K562 (cell line): ENCODE results near the gene TANC1. TPM values are rescaled to one million over a fixed set of nuclear protein-coding genes. Genes with fewer than 3 reads are reported as not detected.

Experiments used
- C11orf30 ChIP-seq: fragments of 450-650 bp; IDR thresholded peaks from 2 replicates; pipeline ENCODE4 v1.6.1; 2016; ENCODE audit warnings: low read depth, mild to moderate bottlenecking
- EWSR1 ChIP-seq: fragments of 450-650 bp; IDR thresholded peaks from 2 replicates; pipeline ENCODE4 v1.6.1; 2018; ENCODE audit warnings: borderline replicate concordance, mild to moderate bottlenecking, low read depth, moderate library complexity; ENCODE audit not compliant: partially characterized antibody
- EZH2 ChIP-seq: IDR thresholded peaks from 2 replicates; pipeline ENCODE4 v1.6.1; 2012; ENCODE audit warnings: low read depth, mild to moderate bottlenecking, inconsistent platforms, low read length, borderline replicate concordance
- HDAC8 ChIP-seq: fragments of 450-650 bp; IDR thresholded peaks from 2 replicates; pipeline ENCODE4 v1.6.1; 2016; ENCODE audit warnings: mild to moderate bottlenecking, missing genetic modification characterization, moderate library complexity, missing compliant biosample characterization
- HEY1 ChIP-seq: fragments of 250-450 bp; sonication (Bioruptor Pico); IDR thresholded peaks from 2 replicates; pipeline ENCODE4 v1.5.0; 2020; ENCODE audit warnings: mild to moderate bottlenecking, moderate library complexity, borderline replicate concordance
- MIER1 ChIP-seq: fragments of 450-650 bp; IDR thresholded peaks from 2 replicates; pipeline ENCODE4 v1.6.1; 2016; ENCODE audit warnings: antibody characterized with exemption, mild to moderate bottlenecking, low read depth
- NFE2L1 ChIP-seq: fragments of 450-650 bp; IDR thresholded peaks from 2 replicates; pipeline ENCODE4 v1.6.1; 2016; ENCODE audit warnings: missing genetic modification characterization, low read depth, mild to moderate bottlenecking, missing compliant biosample characterization, moderate library complexity, borderline replicate concordance
- OTX1 ChIP-seq: fragments of 450-650 bp; formaldehyde crosslinking; IDR thresholded peaks from 2 replicates; pipeline ENCODE4 v1.4.0; 2022; ENCODE audit warnings: mild to moderate bottlenecking
- SMARCA4 ChIP-seq: fragments of 450-650 bp; IDR thresholded peaks from 2 replicates; pipeline ENCODE4 v1.6.1; 2016
- TCF7 ChIP-seq: sonication (generic); IDR thresholded peaks from 2 replicates; pipeline ENCODE4 v1.6.1; 2016; ENCODE audit warnings: antibody characterized with exemption, borderline replicate concordance
- TGIF2 ChIP-seq: sonication (generic); formaldehyde crosslinking; IDR thresholded peaks from 2 replicates; pipeline ENCODE4 v1.8.1; 2022; ENCODE audit warnings: mild to moderate bottlenecking, missing genetic modification reagents, moderate library complexity
- TRIM28 ChIP-seq: fragments of 450-650 bp; IDR thresholded peaks from 2 replicates; pipeline ENCODE4 v1.6.1; 2017
- WHSC1 ChIP-seq: IDR thresholded peaks from one replicate; pipeline ENCODE4 v1.6.1; 2012; ENCODE audit warnings: low read length, control low read depth, inconsistent platforms
- ZNF133 ChIP-seq: fragments of 250-450 bp; sonication (Bioruptor Pico); IDR thresholded peaks from 2 replicates; pipeline ENCODE4 v1.4.0; 2020; ENCODE audit warnings: mild to moderate bottlenecking
- ZNF23 ChIP-seq: fragments of 250-450 bp; sonication (Bioruptor Pico); IDR thresholded peaks from 2 replicates; pipeline ENCODE4 v1.4.0; 2020; ENCODE audit warnings: mild to moderate bottlenecking
- ZNF24 ChIP-seq: fragments of 450-650 bp; IDR thresholded peaks from 2 replicates; pipeline ENCODE4 v1.6.1; 2016
- ZNF316 ChIP-seq: fragments of 450-650 bp; IDR thresholded peaks from 2 replicates; pipeline ENCODE4 v1.6.1; 2016
- ZNF764 ChIP-seq: fragments of 250-450 bp; sonication (Bioruptor Pico); IDR thresholded peaks from 2 replicates; pipeline ENCODE4 v1.4.0; 2020; ENCODE audit warnings: low read depth, mild to moderate bottlenecking, moderate library complexity
- ZNF830 ChIP-seq: fragments of 250-450 bp; sonication (Bioruptor Pico); IDR thresholded peaks from 2 replicates; pipeline ENCODE4 v1.5.0; 2021; ENCODE audit warnings: mild to moderate bottlenecking
- polyA plus RNA-seq, 8 experiments: library from polyadenylated mRNA; depleted of rRNA in 4 of 8; stranded (reverse) in 5 of 8; unstranded in 3 of 8; fragments of >200 nt; fragmentation: Nextera tagmentation in 2 of 8; fragmentation: Illumina TruSeq in 1 of 8; extraction: Ambion mirVana in 2 of 8; extraction: Trizol in 1 of 8; gene quantifications; 2 replicates each; pipeline versions ENCODE4 v1.2.1 to v1.2.3, GENCODE V29; 2011 to 2014; ENCODE audit warnings: inconsistent platforms in 1 of 8, missing spikeins in 1 of 8
- total RNA-seq, 7 experiments: library from RNA; depleted of rRNA in 6 of 7; stranded (reverse); fragments of >200 nt in 6 of 7; fragmentation: Illumina TruSeq in 2 of 7; extraction: Trizol in 2 of 7; gene quantifications; 2 replicates each; pipeline versions ENCODE4 v1.2.1 to v1.2.3, GENCODE V29; 2011 to 2021; ENCODE audit warnings: low replicate concordance in 1 of 7
- TF ChIP-seq, protein P1 (sequence below): fragments of 200-400 bp; formaldehyde crosslinking; IDR thresholded peaks from 2 replicates; pipeline ENCODE4 v1.6.1; 2017; ENCODE audit warnings: mild to moderate bottlenecking, low read depth, low read length, moderate library complexity
- TF ChIP-seq, protein P2 (sequence below), 3 experiments: fragments of 200-800 bp in 1 of 3; sonication (Bioruptor generic) in 1 of 3; sonication (generic) in 1 of 3; formaldehyde crosslinking in 1 of 3; IDR thresholded peaks; 2 replicates each; pipeline versions ENCODE4 v1.6.1 to v1.8.0; 2016 to 2022; ENCODE audit warnings: mild to moderate bottlenecking in 2 of 3, missing compliant biosample characterization in 2 of 3, missing genetic modification characterization in 2 of 3, missing genetic modification reagents in 1 of 3
- TF ChIP-seq, protein P3 (sequence below): fragments of 450-650 bp; IDR thresholded peaks from 2 replicates; pipeline ENCODE4 v1.6.1; 2017; ENCODE audit warnings: mild to moderate bottlenecking, moderate library complexity
- TF ChIP-seq, protein P4 (sequence below), 2 experiments: fragments of 250-450 bp in 1 of 2; fragments of 450-650 bp in 1 of 2; sonication (Bioruptor Pico) in 1 of 2; IDR thresholded peaks; 2 replicates each; pipeline versions ENCODE4 v1.6.1 to v1.8.0; 2016 to 2021; ENCODE audit warnings: mild to moderate bottlenecking in 2 of 2, moderate library complexity in 2 of 2, missing compliant biosample characterization in 1 of 2, missing genetic modification characterization in 1 of 2

Gene TANC1
- total and polyA plus RNA-seq, 9 of the 15 experiments (the other 6 are each of a cell fraction or from before 2014, with no cell fraction given), result under 0.01 to 0.20 (median 0.07) TPM; not detected in 1

DNA sequence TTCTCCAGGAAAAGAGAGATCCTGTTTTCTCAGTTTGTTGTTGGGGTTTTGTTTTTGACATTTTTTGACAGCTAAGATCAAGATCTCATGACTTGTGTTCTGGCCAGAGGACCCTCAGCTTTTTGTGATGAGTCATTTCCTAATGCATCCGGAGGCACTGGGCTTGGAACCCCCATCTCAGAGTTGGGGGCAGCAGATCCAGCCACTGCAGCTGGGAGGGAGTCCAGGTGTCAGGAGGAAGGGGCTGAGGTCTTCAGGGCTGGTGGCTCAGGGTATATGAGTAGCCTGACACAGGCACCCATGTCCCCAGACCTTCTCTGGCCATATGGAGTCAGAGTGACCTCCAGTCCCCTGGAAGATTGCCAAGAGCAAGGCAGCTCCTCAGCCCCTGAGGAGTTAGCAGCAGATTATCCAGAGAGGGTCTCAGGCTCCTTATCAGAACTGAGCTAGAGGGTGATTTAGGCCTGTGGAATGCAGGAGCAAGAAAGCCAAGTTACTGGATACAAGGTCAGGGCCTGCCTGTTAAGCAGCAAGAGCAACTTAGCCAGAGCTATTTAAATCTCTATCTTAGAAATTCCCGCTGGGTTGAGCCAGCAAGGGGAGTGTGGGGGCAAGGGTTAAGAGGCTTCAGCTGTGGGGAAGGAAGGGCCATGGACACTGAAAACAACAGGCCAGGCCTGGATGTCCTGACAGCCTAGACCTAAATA, 62.4 kb downstream of the TANC1 start (continued):
- TF ChIP-seq, protein P1, sequence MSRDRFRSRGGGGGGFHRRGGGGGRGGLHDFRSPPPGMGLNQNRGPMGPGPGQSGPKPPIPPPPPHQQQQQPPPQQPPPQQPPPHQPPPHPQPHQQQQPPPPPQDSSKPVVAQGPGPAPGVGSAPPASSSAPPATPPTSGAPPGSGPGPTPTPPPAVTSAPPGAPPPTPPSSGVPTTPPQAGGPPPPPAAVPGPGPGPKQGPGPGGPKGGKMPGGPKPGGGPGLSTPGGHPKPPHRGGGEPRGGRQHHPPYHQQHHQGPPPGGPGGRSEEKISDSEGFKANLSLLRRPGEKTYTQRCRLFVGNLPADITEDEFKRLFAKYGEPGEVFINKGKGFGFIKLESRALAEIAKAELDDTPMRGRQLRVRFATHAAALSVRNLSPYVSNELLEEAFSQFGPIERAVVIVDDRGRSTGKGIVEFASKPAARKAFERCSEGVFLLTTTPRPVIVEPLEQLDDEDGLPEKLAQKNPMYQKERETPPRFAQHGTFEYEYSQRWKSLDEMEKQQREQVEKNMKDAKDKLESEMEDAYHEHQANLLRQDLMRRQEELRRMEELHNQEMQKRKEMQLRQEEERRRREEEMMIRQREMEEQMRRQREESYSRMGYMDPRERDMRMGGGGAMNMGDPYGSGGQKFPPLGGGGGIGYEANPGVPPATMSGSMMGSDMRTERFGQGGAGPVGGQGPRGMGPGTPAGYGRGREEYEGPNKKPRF, result no peak
- TF ChIP-seq HEY1 (CRISPR knock-in tag), result no peak
- no peak for TF ChIP-seq ZNF764
- no peak for TF ChIP-seq TGIF2
- TF ChIP-seq EZH2, result no peak
- no peak for TF ChIP-seq TCF7
- TF ChIP-seq, protein P2, sequence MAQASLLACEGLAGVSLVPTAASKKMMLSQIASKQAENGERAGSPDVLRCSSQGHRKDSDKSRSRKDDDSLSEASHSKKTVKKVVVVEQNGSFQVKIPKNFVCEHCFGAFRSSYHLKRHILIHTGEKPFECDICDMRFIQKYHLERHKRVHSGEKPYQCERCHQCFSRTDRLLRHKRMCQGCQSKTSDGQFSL (CRISPR knock-in tag; IDR thresholded peaks at IDR 0.05), result no peak
- TF ChIP-seq, protein P2 (tag; IDR thresholded peaks at IDR 0.05), result no peak
- TF ChIP-seq ZNF23 (CRISPR knock-in tag), result no peak
- no peak for TF ChIP-seq TRIM28
- TF ChIP-seq MIER1, result no peak
- TF ChIP-seq ZNF830, result no peak
- no peak for TF ChIP-seq HDAC8 (tag)
- TF ChIP-seq NFE2L1 (tag), result peak; percentile 73
- TF ChIP-seq ZNF133 (CRISPR knock-in tag), result no peak
- peak; percentile 66; the same call in 1 of the 2 replicates for TF ChIP-seq SMARCA4
- peak; percentile 69 for TF ChIP-seq ZNF316
- TF ChIP-seq WHSC1, result no peak
- TF ChIP-seq, protein P3, sequence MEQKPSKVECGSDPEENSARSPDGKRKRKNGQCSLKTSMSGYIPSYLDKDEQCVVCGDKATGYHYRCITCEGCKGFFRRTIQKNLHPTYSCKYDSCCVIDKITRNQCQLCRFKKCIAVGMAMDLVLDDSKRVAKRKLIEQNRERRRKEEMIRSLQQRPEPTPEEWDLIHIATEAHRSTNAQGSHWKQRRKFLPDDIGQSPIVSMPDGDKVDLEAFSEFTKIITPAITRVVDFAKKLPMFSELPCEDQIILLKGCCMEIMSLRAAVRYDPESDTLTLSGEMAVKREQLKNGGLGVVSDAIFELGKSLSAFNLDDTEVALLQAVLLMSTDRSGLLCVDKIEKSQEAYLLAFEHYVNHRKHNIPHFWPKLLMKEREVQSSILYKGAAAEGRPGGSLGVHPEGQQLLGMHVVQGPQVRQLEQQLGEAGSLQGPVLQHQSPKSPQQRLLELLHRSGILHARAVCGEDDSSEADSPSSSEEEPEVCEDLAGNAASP, result no peak
- TF ChIP-seq OTX1 (CRISPR knock-in tag), result no peak
- no peak for TF ChIP-seq EWSR1
- TF ChIP-seq, protein P4, sequence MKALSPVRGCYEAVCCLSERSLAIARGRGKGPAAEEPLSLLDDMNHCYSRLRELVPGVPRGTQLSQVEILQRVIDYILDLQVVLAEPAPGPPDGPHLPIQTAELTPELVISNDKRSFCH (CRISPR knock-in tag; IDR thresholded peaks at IDR 0.05), result no peak
- TF ChIP-seq, protein P4 (tag; IDR thresholded peaks at IDR 0.05), result no peak
- no peak for TF ChIP-seq ZNF24
- peak; percentile 71; the same call in 1 of the 2 replicates for TF ChIP-seq C11orf30
